GM18511 (cell line): ENCODE results near the gene SPIRE2.
"Not testable (repeated sequence)": the region's sequence is repeated elsewhere in the genome, so short reads cannot be mapped to it uniquely, and the experiment has no call there.

Experiments
- ATAC-seq: cut with Tn5 transposase; IDR thresholded peaks from one replicate; pipeline ENCODE4 v1.9.1; 2021; ENCODE audit warnings: mild to moderate bottlenecking, moderate library complexity; ENCODE audit not compliant: unreplicated experiment

SPIRE2 gene

GRCh38 chr16:89808475-89808874, 19.8 kb upstream of the SPIRE2 start:
- no peak for ATAC-seq

- ATAC-seq, result no peak
These were observed 17.0 kb upstream of the SPIRE2 start for GRCh38 chr16:89811321-89811720.

GRCh38 chr16:89815639-89816348, 12.5 kb upstream of the SPIRE2 start:
- ATAC-seq, result peak; percentile 28

DNA sequence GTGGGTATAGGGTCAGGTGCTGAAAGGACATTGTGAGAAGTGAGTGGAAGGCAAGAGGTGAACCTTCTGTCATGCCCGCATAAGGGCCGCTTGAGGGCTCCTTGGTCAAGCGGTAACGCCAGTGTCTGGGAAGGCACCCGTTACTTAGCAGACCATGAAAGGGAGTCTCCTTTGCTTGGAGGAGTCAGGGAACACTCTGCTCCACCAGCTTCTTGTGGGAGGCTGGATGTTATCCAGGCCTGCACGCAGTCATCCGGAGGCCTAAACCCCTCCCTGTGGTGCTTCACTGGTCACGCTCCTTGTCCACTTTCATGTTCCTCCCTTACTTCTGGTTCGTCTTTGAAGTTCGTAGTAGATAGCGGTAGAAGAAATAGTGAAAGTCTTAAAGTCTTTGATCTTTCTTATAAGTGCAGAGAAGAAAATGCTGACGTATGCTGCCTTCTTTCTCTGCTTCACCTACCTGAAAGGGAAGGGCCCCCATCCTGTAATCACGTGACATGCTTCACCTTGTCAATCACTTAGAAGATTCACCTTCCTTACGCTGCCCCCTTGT, 9.3 kb upstream of the SPIRE2 start:
- ATAC-seq, result not testable (repeated sequence)

GRCh38 chr16:89819448-89819847, 8.8 kb upstream of the SPIRE2 start:
- ATAC-seq, result not testable (repeated sequence)

GRCh38 chr16:89821438-89822187, 6.7 kb upstream of the SPIRE2 start:
- ATAC-seq, result no peak

- no peak for ATAC-seq
These were observed 5.8 kb upstream of the SPIRE2 start for GRCh38 chr16:89822188-89823086.

GRCh38 chr16:89823087-89823823, 5.0 kb upstream of the SPIRE2 start:
- no peak for ATAC-seq

DNA sequence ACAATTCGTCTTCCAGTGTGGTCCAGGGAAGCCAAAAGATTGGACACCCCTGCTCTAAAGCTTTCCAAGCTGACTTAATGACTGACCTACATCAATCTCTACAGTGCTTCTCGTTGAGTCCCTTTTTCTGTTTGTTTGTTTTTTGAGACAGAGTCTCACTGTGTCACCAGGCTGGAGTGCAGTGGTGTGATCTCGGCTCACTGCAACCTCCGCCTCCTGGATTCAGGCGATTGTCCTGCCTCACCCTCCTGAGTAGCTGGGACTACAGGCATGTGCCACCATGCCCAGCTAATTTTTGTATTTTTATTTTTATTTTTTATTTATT, 4.5 kb upstream of the SPIRE2 start:
- not testable (repeated sequence) for ATAC-seq

GRCh38 chr16:89826531-89827382, 1.5 kb upstream of the SPIRE2 start:
- no peak for ATAC-seq

- no peak for ATAC-seq
These were observed 684 bp upstream of the SPIRE2 start for GRCh38 chr16:89827383-89828198.

DNA sequence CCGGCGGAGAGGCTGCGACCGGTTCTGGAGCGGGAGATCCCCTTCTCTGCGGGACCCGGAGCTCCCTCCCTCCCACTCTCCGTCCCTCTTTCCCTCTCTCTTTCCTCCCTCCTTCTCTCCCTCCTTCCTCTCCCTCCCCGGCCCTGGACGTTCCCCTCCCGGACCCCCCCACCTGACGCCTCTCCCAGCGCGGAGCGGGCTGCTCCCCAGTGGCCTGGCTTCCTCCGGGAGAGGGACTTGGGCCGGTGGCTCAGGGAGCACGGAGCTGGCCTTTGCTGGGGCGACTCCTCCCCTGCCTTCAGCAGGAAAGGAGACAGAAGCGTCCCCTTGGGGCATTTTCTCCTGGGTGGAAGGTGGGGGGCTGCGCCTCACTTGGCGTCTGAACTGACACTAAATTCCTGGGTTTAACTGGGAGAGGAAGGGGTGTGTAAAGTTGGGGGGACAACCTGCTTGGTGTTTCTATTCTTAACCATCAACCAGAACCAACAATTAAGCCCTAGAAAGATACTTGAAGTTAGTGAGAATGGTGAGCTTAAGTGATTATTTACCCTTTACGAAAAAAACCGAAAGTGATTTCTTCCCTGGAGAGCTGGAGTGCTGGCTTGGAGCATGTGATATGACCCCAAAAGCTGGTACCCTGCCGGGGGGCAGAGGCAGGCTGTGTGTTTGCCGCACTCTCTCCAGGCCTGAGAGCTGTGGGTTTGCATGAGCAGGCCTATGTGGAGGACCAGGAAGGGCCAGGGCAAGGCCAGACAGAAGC, 775 bp downstream of the SPIRE2 start:
- ATAC-seq, result no peak

DNA sequence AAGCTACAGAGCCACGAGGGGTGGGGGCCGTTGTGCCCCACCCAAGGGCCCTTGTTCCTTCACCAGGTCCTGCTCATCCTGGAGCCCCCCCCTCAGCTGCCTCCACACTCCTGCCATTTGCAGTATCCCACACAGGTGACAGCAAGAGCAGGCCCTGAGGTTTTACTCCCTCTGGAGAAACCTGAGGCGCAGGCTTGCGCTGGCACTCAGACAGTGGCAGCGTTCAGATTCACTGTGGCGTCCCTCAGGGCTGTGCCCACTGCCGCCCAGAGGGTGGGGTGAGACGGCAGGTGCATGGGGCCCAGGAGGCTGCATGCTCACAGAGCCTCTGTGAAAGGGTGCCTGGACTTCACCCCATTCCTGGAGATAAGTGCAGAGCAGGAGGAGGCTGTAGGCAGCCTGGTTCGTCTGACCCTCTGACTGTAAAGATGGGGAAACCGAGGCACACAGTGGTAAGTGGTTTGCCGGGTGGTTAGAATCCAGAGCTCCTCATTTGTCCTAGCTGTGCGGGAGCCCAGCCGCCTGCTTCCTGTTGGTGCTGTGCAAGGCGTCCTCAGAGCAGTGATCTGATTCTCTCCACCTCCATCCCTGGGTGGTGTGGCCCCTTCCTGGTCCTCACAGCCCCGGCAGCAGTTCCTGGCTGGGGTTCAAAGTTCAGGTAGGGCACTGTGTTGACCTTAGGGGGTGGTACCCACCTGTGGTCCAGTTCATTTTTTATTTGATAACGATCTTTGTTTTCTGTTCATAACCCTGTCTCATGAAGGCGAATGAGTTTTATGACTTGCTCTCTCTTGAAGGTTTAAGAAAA, 1.6 kb downstream of the SPIRE2 start:
- no peak for ATAC-seq

GRCh38 chr16:89831810-89832328, 3.6 kb downstream of the SPIRE2 start:
- ATAC-seq, result no peak

GRCh38 chr16:89833664-89834363, 5.5 kb downstream of the SPIRE2 start:
- ATAC-seq, result not testable (repeated sequence)

DNA sequence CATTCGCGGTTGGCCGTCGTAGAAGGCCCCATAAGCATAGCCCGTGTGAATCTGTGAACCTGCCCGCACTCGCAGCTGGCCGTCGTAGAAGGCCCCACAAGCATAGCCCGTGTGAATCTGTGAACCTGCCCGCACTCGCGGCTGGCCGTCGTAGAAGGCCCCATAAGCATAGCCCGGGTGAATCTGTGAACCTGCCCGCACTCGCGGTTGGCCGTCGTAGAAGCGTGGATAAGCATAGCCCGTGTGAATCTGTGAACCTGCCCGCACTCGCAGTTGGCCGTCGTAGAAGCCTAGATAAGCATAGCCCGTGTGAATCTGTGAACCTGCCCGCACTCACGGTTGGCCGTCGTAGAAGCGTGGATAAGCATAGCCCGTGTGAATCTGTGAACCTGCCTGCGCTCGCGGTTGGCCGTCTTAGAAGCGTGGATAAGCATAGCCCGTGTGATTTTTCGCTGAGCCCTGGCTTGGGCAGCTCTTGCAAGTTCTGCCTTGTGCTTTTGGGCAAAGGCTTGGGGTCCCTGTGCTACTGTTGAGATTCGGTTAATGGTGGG, 6.6 kb downstream of the SPIRE2 start:
- ATAC-seq, result not testable (repeated sequence)
